ENCODE results near the gene BRD8. TPM values are rescaled to one million over a fixed set of nuclear protein-coding genes. Genes with fewer than 3 reads are reported as not detected.

BRD8 gene
- total RNA-seq, 1 experiment from 2014 or later, result 80.8 TPM

DNA sequence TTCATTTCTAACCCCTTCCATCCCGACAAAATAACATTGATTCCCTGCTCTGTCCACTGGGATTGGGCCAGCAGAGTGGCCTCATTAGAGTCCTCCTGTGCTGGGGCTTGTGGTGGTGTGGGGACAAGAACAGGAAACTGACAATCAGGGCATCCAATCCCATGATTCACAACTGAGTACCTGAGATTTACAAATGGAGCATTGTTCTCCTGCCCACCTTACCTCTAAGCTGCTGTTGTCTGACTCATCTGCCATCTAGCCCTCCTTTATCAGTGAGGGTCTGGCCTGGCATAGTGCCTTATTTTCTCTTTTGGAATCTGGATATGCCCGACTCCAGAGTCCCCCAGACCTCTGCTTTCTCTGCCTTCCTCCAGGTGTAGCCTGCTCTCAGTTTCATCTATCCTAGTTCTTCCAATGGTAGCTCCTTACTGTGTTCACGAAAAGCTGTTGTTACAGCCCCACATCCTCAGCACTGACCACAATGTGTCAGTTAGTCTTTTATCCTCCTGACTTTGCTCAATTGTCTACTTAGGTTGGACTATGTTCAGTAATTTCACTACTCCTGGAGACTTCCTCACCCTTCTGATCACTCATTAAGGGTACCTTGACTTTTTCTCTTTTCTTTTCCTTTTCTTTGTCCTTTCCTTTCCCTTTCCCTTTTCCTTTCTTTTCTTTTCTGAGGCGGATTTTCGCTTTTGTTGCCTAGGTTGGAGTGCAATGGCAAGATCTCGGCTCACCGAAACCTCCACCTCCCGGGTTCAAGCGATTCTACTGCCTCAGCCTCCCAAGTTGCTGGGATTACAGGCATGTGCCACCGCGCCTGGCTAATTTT lies 81.2 kb downstream of the BRD8 start:
- H3K9me2 ChIP-seq (ENCODE audit: insufficient read depth), result no peaks in the 10 kb centered on the region
- intact Hi-C loops (cut with micrococcal nuclease), result no loop called here

More for the DNA sequence above, 81.2 kb downstream of the BRD8 start:
- no peak overlapping the region for H3K9ac ChIP-seq (ENCODE audit: low read length)
- peak; percentile 28 for DNase-seq (ENCODE audit: low read depth, low spot score)
- H3K4me1 ChIP-seq (ENCODE audit: control insufficient read depth in 1 of 2, insufficient read depth in 2 of 2, low read length in 2 of 2), result peaks cover 0 to 14% of the 10 kb centered on the region in 2 experiments; a peak in 2 of 4 replicates
- peak overlapping the region; percentile 21; the same call in 1 of the 2 replicates for H3K4me2 ChIP-seq (ENCODE audit: low read length)
- no peaks in the 10 kb centered on the region for H4K20me1 ChIP-seq (ENCODE audit: insufficient read depth)
- H2AFZ ChIP-seq (ENCODE audit: low read depth, low read length, poor library complexity, severe bottlenecking), result no peak overlapping the region
- ATAC-seq, result peak; percentile 72
- TF ChIP-seq REST (IDR thresholded peaks at IDR 0.05; ENCODE audit: low read depth) (no peak), SP1 (IDR thresholded peaks at IDR 0.05; ENCODE audit: low read depth) (no peak), ZFX (IDR thresholded peaks at IDR 0.05) (no peak), EGR1 (IDR thresholded peaks at IDR 0.05; ENCODE audit: low read depth) (no peak), SRF (IDR thresholded peaks at IDR 0.05; ENCODE audit: low read depth) (no peak), JUND (IDR thresholded peaks at IDR 0.05) (no peak), TCF7L2 (IDR thresholded peaks at IDR 0.05; ENCODE audit: borderline replicate concordance, extremely low read depth, insufficient read depth, insufficient read length) (no peak), RAD21 (IDR thresholded peaks at IDR 0.05; ENCODE audit: low read depth) (no peak), POLR2A (IDR thresholded peaks at IDR 0.05; ENCODE audit: borderline replicate concordance, extremely low read depth, insufficient read depth, insufficient read length) (no peak), ELF1 (IDR thresholded peaks at IDR 0.05; ENCODE audit: borderline replicate concordance, low read depth) (no peak), CEBPB (IDR thresholded peaks at IDR 0.05; ENCODE audit: low read depth) (no peak), ATF3 (IDR thresholded peaks at IDR 0.05) (no peak), POLR2AphosphoS5 (IDR thresholded peaks at IDR 0.05; ENCODE audit: low read depth, low read length) (no peak), CBX3 (IDR thresholded peaks at IDR 0.05; ENCODE audit: low read depth) (no peak), ZNF274 (IDR thresholded peaks at IDR 0.05; ENCODE audit: low read depth, low read length) (no peak)
- TF ChIP-seq, protein P1, sequence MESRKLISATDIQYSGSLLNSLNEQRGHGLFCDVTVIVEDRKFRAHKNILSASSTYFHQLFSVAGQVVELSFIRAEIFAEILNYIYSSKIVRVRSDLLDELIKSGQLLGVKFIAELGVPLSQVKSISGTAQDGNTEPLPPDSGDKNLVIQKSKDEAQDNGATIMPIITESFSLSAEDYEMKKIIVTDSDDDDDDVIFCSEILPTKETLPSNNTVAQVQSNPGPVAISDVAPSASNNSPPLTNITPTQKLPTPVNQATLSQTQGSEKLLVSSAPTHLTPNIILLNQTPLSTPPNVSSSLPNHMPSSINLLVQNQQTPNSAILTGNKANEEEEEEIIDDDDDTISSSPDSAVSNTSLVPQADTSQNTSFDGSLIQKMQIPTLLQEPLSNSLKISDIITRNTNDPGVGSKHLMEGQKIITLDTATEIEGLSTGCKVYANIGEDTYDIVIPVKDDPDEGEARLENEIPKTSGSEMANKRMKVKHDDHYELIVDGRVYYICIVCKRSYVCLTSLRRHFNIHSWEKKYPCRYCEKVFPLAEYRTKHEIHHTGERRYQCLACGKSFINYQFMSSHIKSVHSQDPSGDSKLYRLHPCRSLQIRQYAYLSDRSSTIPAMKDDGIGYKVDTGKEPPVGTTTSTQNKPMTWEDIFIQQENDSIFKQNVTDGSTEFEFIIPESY (IDR thresholded peaks at IDR 0.05; ENCODE audit: extremely low read depth, insufficient replicate concordance, low read length), result no peak
- H3K36me3 ChIP-seq (ENCODE audit: control insufficient read depth in 1 of 2, insufficient read depth in 2 of 2, low read length in 2 of 2), result no peaks in the 10 kb centered on the region
- H3K27me3 ChIP-seq (ENCODE audit: insufficient read depth, low read length), result no peaks in the 10 kb centered on the region; the same call in 1 of the 2 replicates
- H3K27ac ChIP-seq (ENCODE audit: low read depth, low read length), result no peak overlapping the region
- ChIA-PET POLR2A (no interaction called here), RAD21 (ENCODE audit: low non-redundant PET in 1 of 2, low total read pairs in 2 of 2, uncharacterized antibody in 2 of 2, unreplicated experiment in 2 of 2) (no interaction called here), CTCF (no interaction called here)
- no peaks in the 10 kb centered on the region for H3K9me3 ChIP-seq (ENCODE audit: control insufficient read depth in 1 of 2, insufficient read depth in 1 of 2, low read depth in 1 of 2, low read length in 2 of 2)
- no TSS peak for BruUV-seq (replicated peaks)
- no peaks in the 10 kb centered on the region for H3K79me2 ChIP-seq (ENCODE audit: insufficient read depth, low read length)
- no peak overlapping the region for H3K4me3 ChIP-seq (replicated peaks in 1 of 2; ENCODE audit: low read depth in 1 of 2, low read length in 2 of 2)
